K562 (cell line): ENCODE data around the gene GRB10. TPM values are rescaled to one million over a fixed set of nuclear protein-coding genes. Genes with fewer than 3 reads are reported as not detected.

Source experiments
- ATAC-seq: fragments of 200-7000 bp; cut with Tn5 transposase; 3 replicates; pipeline ENCODE4 v1.9.1; 2020; ENCODE audit warnings: moderate library complexity
- BruUV-seq: library from RNA; stranded (reverse); fragments of 400-500 nt; replicated peaks from 2 replicates; lab custom pipeline; 2021; lab: Mats Ljungman, UMichigan
- CTCF ChIA-PET: fragments of 300-600 bp; formaldehyde crosslinking; extraction: SDS; loops from one replicate; lab custom pipeline; 2021; ENCODE audit warnings: low intra/inter-chr PET ratio; lab: Yijun Ruan, JAX
- POLR2A ChIA-PET: fragments of 300-600, 350-650 bp; sonication (Branson Sonifier 250); formaldehyde crosslinking; extraction: SDS; loops from one replicate; lab custom pipeline; 2021; ENCODE audit warnings: antibody characterized with exemption, inconsistent platforms; lab: Yijun Ruan, JAX
- DNase-seq, 4 experiments: peaks; one replicate each; pipeline versions ENCODE4 v3.0.0 to v3.0.0-alpha.2; 2011 to 2018; ENCODE audit warnings: low spot score in 3 of 4, mixed read lengths in 3 of 4; ENCODE audit errors: extremely low read depth in 1 of 4
- FAIRE-seq: peaks from 2 replicates; lab custom pipeline; 2011; peaks lifted over from hg19 to GRCh38; lab: Jason Lieb, UNC
- H2AFZ ChIP-seq: 2 replicates; pipeline ENCODE4 v1.6.0; 2011; ENCODE audit warnings: low read depth, low read length, control low read depth, inconsistent platforms
- H3K27ac ChIP-seq: fragments of 200-600 bp; 3 replicates; pipeline ENCODE4 v1.8.0; 2011; ENCODE audit warnings: low read depth, mild to moderate bottlenecking, control low read depth, inconsistent platforms, low read length, moderate library complexity, mixed read lengths; ENCODE audit errors: extremely low read depth
- H3K27me3 ChIP-seq, 2 experiments: fragments of 300-600 bp in 1 of 2; 2 replicates in 1 of 2; 3 replicates in 1 of 2; pipeline versions ENCODE4 v1.6.0 to v1.8.0; 2011; ENCODE audit warnings: inconsistent platforms in 2 of 2, low read length in 2 of 2, mild to moderate bottlenecking in 1 of 2, mixed read lengths in 1 of 2, moderate library complexity in 1 of 2; ENCODE audit not compliant: control insufficient read depth in 2 of 2, insufficient read depth in 2 of 2
- H3K36me3 ChIP-seq: fragments of 300-600 bp; 3 replicates; pipeline ENCODE4 v1.8.0; 2011; ENCODE audit warnings: mild to moderate bottlenecking, low read length, inconsistent platforms; ENCODE audit not compliant: control insufficient read depth, insufficient read depth
- H3K4me1 ChIP-seq, 2 experiments: fragments of 200-600 bp in 1 of 2; replicated peaks in 1 of 2; 2 replicates in 1 of 2; 3 replicates in 1 of 2; pipeline versions ENCODE4 v1.5.1 to v1.8.0; 2011; ENCODE audit warnings: inconsistent platforms in 2 of 2, low read length in 2 of 2, mild to moderate bottlenecking in 1 of 2, mixed read lengths in 1 of 2, moderate library complexity in 1 of 2; ENCODE audit not compliant: control insufficient read depth in 2 of 2, insufficient read depth in 2 of 2
- H3K4me2 ChIP-seq: 2 replicates; pipeline ENCODE4 v1.6.1; 2011; ENCODE audit warnings: low read length, control low read depth, inconsistent platforms, mixed read lengths; ENCODE audit not compliant: insufficient read depth
- H3K4me3 ChIP-seq: fragments of 200-600 bp; sonication (generic), shearing (Covaris generic); 2 replicates; pipeline ENCODE4 v1.5.1; 2016; ENCODE audit warnings: control low read depth, inconsistent platforms
- H3K79me2 ChIP-seq: fragments of 200-600 bp; 3 replicates; pipeline ENCODE4 v1.8.0; 2011; ENCODE audit warnings: low read length, inconsistent platforms; ENCODE audit not compliant: control insufficient read depth, insufficient read depth
- H3K9ac ChIP-seq, 2 experiments: 2 replicates each; pipeline versions ENCODE4 v1.6.0 to v1.6.1; 2011; ENCODE audit warnings: low read depth in 2 of 2, low read length in 2 of 2, control low read depth in 1 of 2, inconsistent platforms in 1 of 2, mild to moderate bottlenecking in 1 of 2, mixed read lengths in 1 of 2; ENCODE audit not compliant: insufficient read depth in 1 of 2
- H3K9me1 ChIP-seq: one replicate; pipeline ENCODE4 v1.6.0; 2011; ENCODE audit warnings: inconsistent platforms, mild to moderate bottlenecking, low read length, moderate library complexity; ENCODE audit not compliant: control insufficient read depth, insufficient read depth
- H3K9me3 ChIP-seq: replicated peaks from 2 replicates; pipeline ENCODE4 v1.5.1; 2011; ENCODE audit warnings: low read depth, low read length, inconsistent platforms; ENCODE audit not compliant: control insufficient read depth, insufficient read depth
- H4K20me1 ChIP-seq: replicated peaks from 2 replicates; pipeline ENCODE4 v1.6.1; 2011; ENCODE audit warnings: low read length, inconsistent platforms, mixed read lengths; ENCODE audit not compliant: control insufficient read depth, insufficient read depth
- CAMTA2 ChIP-seq: fragments of 250-450 bp; sonication (Bioruptor Pico); conservative IDR thresholded peaks from 2 replicates; pipeline ENCODE4 v1.5.1; 2022
- CBFA2T2 ChIP-seq: fragments of 450-650 bp; conservative IDR thresholded peaks from 2 replicates; pipeline ENCODE4 v1.6.1; 2017; ENCODE audit warnings: mild to moderate bottlenecking
- ILF3 ChIP-seq: fragments of 450-650 bp; IDR thresholded peaks from 2 replicates; pipeline ENCODE4 v1.6.1; 2018; ENCODE audit warnings: antibody characterized with exemption, mild to moderate bottlenecking, moderate library complexity, borderline replicate concordance
- MEF2D ChIP-seq: conservative IDR thresholded peaks from 2 replicates; pipeline ENCODE4 v1.6.1; 2016; ENCODE audit warnings: low read depth, missing genetic modification characterization, missing compliant biosample characterization
- NCOA2 ChIP-seq, 2 experiments: fragments of 450-650 bp; IDR thresholded peaks; 2 replicates each; pipeline ENCODE4 v1.6.1; 2018; ENCODE audit warnings: mild to moderate bottlenecking in 2 of 2, moderate library complexity in 1 of 2; ENCODE audit not compliant: partially characterized antibody in 2 of 2
- PHF8 ChIP-seq: fragments of 200-600 bp; sonication (generic); IDR thresholded peaks from 2 replicates; pipeline ENCODE4 v1.6.1; 2012; ENCODE audit warnings: mixed run types, mild to moderate bottlenecking, inconsistent platforms, low read length, moderate library complexity, borderline replicate concordance
- POLR3G ChIP-seq: IDR thresholded peaks from 2 replicates; pipeline ENCODE4 v1.6.1; 2011; ENCODE audit not compliant: insufficient read length, insufficient replicate concordance; ENCODE audit errors: extremely low read depth
- SIRT6 ChIP-seq: IDR thresholded peaks from one replicate; pipeline ENCODE4 v1.6.1; 2012; ENCODE audit warnings: low read depth, mild to moderate bottlenecking, control low read depth, inconsistent platforms, low read length, moderate library complexity
- SREBF1 ChIP-seq: fragments of 150-350 bp; IDR thresholded peaks from 2 replicates; pipeline ENCODE4 v1.6.1; 2014; ENCODE audit warnings: antibody characterized with exemption, low read depth, low read length, borderline replicate concordance
- SUPT5H ChIP-seq: fragments of 450-650 bp; IDR thresholded peaks from 2 replicates; pipeline ENCODE4 v1.6.1; 2016
- ZNF146 ChIP-seq: IDR thresholded peaks from one replicate; pipeline ENCODE4 v1.6.1; 2018; ENCODE audit warnings: missing compliant biosample characterization; ENCODE audit not compliant: unreplicated experiment
- ZNF41 ChIP-seq: fragments of 250-450 bp; sonication (Bioruptor Pico); conservative IDR thresholded peaks from 2 replicates; pipeline ENCODE4 v1.4.0; 2020; ENCODE audit warnings: mild to moderate bottlenecking
- WGBS: fragments of 100-300 bp; shearing (Covaris generic); methylation state at CpG from one replicate; pipeline ENCODE4 v1.1.6; 2016; ENCODE audit warnings: low coverage, mixed read lengths; ENCODE audit not compliant: insufficient coverage; ENCODE audit errors: missing lambda C conversion rate; 5-methylcytosine and 5-hydroxymethylcytosine counted together
- in situ Hi-C: fragments of 300-500 bp; cut with MboI; formaldehyde crosslinking; loops from 4 replicates; pipeline ENCODE4 v1.15.0; 2018; ENCODE audit warnings: inconsistent platforms, mixed read lengths
- intact Hi-C: fragments of 100-400 bp; cut with micrococcal nuclease; formaldehyde crosslinking; loops from 2 replicates; pipeline ENCODE4 v1.14.2; 2022
- polyA plus RNA-seq, 8 experiments: library from polyadenylated mRNA; depleted of rRNA in 4 of 8; stranded (reverse) in 5 of 8; unstranded in 3 of 8; fragments of >200 nt; fragmentation: Nextera tagmentation in 2 of 8; fragmentation: Illumina TruSeq in 1 of 8; extraction: Ambion mirVana in 2 of 8; extraction: Trizol in 1 of 8; gene quantifications; 2 replicates each; pipeline versions ENCODE4 v1.2.1 to v1.2.3, GENCODE V29; 2011 to 2014; ENCODE audit warnings: inconsistent platforms in 1 of 8, missing spikeins in 1 of 8
- total RNA-seq, 7 experiments: library from RNA; depleted of rRNA in 6 of 7; stranded (reverse); fragments of >200 nt in 6 of 7; fragmentation: Illumina TruSeq in 2 of 7; extraction: Trizol in 2 of 7; gene quantifications; 2 replicates each; pipeline versions ENCODE4 v1.2.1 to v1.2.3, GENCODE V29; 2011 to 2021; ENCODE audit warnings: low replicate concordance in 1 of 7
- TF ChIP-seq, protein P1 (sequence below): fragments of 200-400 bp; formaldehyde crosslinking; IDR thresholded peaks from 2 replicates; pipeline ENCODE4 v1.6.1; 2017; ENCODE audit warnings: mild to moderate bottlenecking, low read depth, low read length, moderate library complexity
- TF ChIP-seq, protein P2 (sequence below): fragments of 250-450 bp; sonication (Bioruptor Pico); IDR thresholded peaks from 2 replicates; pipeline ENCODE4 v1.8.0; 2021; ENCODE audit warnings: moderate library complexity, mild to moderate bottlenecking, inconsistent platforms
- TF ChIP-seq, protein P3 (sequence below): fragments of 450-650 bp; IDR thresholded peaks from 2 replicates; pipeline ENCODE4 v1.6.1; 2017; ENCODE audit warnings: antibody characterized with exemption, mild to moderate bottlenecking

The GRB10 gene
- total and polyA plus RNA-seq, 9 of the 15 experiments (the other 6 are each of a cell fraction or from before 2014, with no cell fraction given) = 8.9 to 88.5 (median 40.7) TPM

DNA sequence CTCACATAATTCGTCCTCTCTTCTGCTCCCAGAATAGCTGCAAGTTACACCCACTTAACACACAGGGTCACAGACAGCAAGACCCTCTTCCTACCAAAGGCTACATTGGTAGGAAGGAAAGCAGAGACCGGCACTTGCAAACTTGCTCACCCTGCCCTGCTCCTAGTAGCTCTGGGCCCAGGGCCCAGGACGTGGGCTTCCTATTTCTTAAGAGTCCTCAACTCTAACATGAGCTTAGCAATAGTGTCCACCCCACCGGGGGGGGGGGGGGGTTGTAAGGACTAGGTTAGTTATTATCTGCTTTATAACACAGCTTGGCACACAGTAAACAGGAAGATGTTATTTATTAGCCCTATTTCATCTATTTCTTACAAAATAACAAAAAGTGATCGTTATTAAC, 106.6 kb downstream of the GRB10 start:
- H3K79me2 ChIP-seq = peaks cover 23% of the 10 kb centered on the region; the same call in 2 of the 3 replicates
- peaks cover 28% of the 10 kb centered on the region; the same call in 2 of the 3 replicates for H3K36me3 ChIP-seq
- no peak overlapping the region for H3K27ac ChIP-seq
- ChIA-PET POLR2A (interaction anchor here (0.9 to 1.1 kb wide), 2 partner anchors 10 to 36 kb away, joined by 3 read pairs; no protein-coding TSS in a partner anchor), CTCF (no interaction called here)
- WGBS = 82% methylated on average over 5 of the region's 5 CpGs
- in situ Hi-C loops = no loop called here
- FAIRE-seq (no peak), DNase-seq (no peak), ATAC-seq (no peak)
- H3K9me1 ChIP-seq = no peaks in the 10 kb centered on the region
- H3K4me1 ChIP-seq = no peaks in the 10 kb centered on the region
- H3K27me3 ChIP-seq = no peaks in the 10 kb centered on the region
- H3K9me3 ChIP-seq = no peaks in the 10 kb centered on the region
- no peak overlapping the region for H3K4me3 ChIP-seq
- H3K9ac ChIP-seq = no peak overlapping the region
- no peak overlapping the region for H3K4me2 ChIP-seq
- intact Hi-C loops = loop anchor here (5.0 kb wide), 1 partner anchor 209 kb away; no protein-coding TSS in a partner anchor
- H2AFZ ChIP-seq = no peak overlapping the region
- peaks cover 17% of the 10 kb centered on the region; the same call in 1 of the 2 replicates for H4K20me1 ChIP-seq
- BruUV-seq = no TSS peak
- TF ChIP-seq, protein P1, sequence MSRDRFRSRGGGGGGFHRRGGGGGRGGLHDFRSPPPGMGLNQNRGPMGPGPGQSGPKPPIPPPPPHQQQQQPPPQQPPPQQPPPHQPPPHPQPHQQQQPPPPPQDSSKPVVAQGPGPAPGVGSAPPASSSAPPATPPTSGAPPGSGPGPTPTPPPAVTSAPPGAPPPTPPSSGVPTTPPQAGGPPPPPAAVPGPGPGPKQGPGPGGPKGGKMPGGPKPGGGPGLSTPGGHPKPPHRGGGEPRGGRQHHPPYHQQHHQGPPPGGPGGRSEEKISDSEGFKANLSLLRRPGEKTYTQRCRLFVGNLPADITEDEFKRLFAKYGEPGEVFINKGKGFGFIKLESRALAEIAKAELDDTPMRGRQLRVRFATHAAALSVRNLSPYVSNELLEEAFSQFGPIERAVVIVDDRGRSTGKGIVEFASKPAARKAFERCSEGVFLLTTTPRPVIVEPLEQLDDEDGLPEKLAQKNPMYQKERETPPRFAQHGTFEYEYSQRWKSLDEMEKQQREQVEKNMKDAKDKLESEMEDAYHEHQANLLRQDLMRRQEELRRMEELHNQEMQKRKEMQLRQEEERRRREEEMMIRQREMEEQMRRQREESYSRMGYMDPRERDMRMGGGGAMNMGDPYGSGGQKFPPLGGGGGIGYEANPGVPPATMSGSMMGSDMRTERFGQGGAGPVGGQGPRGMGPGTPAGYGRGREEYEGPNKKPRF = no peak
- no peak for TF ChIP-seq ZNF146 (CRISPR knock-in tag)
- TF ChIP-seq MEF2D (tag) = no peak
- no peak for TF ChIP-seq PHF8
- TF ChIP-seq SREBF1 = no peak
- no peak for TF ChIP-seq NCOA2 (IDR thresholded peaks at IDR 0.05; ENCODE audit: partially characterized antibody in 2 of 2)
- TF ChIP-seq, protein P2, sequence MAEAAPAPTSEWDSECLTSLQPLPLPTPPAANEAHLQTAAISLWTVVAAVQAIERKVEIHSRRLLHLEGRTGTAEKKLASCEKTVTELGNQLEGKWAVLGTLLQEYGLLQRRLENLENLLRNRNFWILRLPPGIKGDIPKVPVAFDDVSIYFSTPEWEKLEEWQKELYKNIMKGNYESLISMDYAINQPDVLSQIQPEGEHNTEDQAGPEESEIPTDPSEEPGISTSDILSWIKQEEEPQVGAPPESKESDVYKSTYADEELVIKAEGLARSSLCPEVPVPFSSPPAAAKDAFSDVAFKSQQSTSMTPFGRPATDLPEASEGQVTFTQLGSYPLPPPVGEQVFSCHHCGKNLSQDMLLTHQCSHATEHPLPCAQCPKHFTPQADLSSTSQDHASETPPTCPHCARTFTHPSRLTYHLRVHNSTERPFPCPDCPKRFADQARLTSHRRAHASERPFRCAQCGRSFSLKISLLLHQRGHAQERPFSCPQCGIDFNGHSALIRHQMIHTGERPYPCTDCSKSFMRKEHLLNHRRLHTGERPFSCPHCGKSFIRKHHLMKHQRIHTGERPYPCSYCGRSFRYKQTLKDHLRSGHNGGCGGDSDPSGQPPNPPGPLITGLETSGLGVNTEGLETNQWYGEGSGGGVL (CRISPR knock-in tag) = no peak
- no peak for TF ChIP-seq SUPT5H
- no peak for TF ChIP-seq ILF3
- no peak for TF ChIP-seq POLR3G
- TF ChIP-seq ZNF41 (CRISPR knock-in tag) = no peak
- no peak for TF ChIP-seq CBFA2T2
- no peak for TF ChIP-seq SIRT6
- no peak for TF ChIP-seq CAMTA2 (CRISPR knock-in tag)
- TF ChIP-seq, protein P3, sequence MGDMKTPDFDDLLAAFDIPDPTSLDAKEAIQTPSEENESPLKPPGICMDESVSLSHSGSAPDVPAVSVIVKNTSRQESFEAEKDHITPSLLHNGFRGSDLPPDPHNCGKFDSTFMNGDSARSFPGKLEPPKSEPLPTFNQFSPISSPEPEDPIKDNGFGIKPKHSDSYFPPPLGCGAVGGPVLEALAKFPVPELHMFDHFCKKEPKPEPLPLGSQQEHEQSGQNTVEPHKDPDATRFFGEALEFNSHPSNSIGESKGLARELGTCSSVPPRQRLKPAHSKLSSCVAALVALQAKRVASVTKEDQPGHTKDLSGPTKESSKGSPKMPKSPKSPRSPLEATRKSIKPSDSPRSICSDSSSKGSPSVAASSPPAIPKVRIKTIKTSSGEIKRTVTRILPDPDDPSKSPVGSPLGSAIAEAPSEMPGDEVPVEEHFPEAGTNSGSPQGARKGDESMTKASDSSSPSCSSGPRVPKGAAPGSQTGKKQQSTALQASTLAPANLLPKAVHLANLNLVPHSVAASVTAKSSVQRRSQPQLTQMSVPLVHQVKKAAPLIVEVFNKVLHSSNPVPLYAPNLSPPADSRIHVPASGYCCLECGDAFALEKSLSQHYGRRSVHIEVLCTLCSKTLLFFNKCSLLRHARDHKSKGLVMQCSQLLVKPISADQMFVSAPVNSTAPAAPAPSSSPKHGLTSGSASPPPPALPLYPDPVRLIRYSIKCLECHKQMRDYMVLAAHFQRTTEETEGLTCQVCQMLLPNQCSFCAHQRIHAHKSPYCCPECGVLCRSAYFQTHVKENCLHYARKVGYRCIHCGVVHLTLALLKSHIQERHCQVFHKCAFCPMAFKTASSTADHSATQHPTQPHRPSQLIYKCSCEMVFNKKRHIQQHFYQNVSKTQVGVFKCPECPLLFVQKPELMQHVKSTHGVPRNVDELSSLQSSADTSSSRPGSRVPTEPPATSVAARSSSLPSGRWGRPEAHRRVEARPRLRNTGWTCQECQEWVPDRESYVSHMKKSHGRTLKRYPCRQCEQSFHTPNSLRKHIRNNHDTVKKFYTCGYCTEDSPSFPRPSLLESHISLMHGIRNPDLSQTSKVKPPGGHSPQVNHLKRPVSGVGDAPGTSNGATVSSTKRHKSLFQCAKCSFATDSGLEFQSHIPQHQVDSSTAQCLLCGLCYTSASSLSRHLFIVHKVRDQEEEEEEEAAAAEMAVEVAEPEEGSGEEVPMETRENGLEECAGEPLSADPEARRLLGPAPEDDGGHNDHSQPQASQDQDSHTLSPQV = no peak
